ENCODE results near the gene PLEKHA7. TPM values are rescaled to one million over a fixed set of nuclear protein-coding genes. Genes with fewer than 3 reads are reported as not detected.

PLEKHA7 gene
- total RNA-seq, 6 experiments from 2014 or later = 12.7 to 26.7 (median 21.5) TPM

DNA sequence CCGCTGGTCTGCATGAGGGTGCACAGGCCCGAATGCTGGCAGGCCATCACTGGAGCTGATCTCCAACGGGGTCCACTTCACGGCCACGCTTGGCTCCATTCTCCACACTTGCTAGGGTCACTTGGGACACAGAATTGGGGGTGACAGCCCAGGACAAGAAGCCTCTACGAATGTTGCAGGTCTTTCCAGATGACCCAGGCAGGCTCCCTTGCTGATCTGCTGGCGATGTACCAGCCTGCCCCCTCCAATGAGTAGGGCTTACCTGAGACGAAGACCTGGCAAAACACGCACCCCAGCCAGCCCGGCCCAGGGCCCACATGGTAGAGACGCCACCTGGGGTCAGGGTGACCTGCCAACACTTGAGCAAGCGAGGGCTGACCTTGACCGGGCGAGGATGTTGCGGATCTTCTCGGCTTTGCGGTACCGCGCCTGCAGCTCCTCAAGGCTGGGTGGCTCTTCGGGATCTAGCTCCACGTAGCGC lies 230.9 kb downstream of the PLEKHA7 start:
- no peaks in the 10 kb centered on the region for H3K36me3 ChIP-seq
- no CpG with 5 or more reads among the region's 22 CpGs for WGBS (ENCODE audit: insufficient coverage, low coverage, low lambda C conversion rate, missing lambda C conversion rate)
- ATAC-seq (no peak), DNase-seq (no peak)
- no peaks in the 10 kb centered on the region for H3K27me3 ChIP-seq
- no peak for TF ChIP-seq POLR2A (IDR thresholded peaks at IDR 0.05)
- TF ChIP-seq, protein P1, sequence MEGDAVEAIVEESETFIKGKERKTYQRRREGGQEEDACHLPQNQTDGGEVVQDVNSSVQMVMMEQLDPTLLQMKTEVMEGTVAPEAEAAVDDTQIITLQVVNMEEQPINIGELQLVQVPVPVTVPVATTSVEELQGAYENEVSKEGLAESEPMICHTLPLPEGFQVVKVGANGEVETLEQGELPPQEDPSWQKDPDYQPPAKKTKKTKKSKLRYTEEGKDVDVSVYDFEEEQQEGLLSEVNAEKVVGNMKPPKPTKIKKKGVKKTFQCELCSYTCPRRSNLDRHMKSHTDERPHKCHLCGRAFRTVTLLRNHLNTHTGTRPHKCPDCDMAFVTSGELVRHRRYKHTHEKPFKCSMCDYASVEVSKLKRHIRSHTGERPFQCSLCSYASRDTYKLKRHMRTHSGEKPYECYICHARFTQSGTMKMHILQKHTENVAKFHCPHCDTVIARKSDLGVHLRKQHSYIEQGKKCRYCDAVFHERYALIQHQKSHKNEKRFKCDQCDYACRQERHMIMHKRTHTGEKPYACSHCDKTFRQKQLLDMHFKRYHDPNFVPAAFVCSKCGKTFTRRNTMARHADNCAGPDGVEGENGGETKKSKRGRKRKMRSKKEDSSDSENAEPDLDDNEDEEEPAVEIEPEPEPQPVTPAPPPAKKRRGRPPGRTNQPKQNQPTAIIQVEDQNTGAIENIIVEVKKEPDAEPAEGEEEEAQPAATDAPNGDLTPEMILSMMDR (IDR thresholded peaks at IDR 0.05) = no peak
- intact Hi-C loops (cut with DNase I) = no loop called here
- H3K4me3 ChIP-seq = no peak overlapping the region
- H3K4me1 ChIP-seq = peaks cover 8 to 38% (median 19%) of the 10 kb centered on the region in 4 donors
- H3K9me3 ChIP-seq = no peaks in the 10 kb centered on the region
- H3K27ac ChIP-seq = no peak overlapping the region

DNA sequence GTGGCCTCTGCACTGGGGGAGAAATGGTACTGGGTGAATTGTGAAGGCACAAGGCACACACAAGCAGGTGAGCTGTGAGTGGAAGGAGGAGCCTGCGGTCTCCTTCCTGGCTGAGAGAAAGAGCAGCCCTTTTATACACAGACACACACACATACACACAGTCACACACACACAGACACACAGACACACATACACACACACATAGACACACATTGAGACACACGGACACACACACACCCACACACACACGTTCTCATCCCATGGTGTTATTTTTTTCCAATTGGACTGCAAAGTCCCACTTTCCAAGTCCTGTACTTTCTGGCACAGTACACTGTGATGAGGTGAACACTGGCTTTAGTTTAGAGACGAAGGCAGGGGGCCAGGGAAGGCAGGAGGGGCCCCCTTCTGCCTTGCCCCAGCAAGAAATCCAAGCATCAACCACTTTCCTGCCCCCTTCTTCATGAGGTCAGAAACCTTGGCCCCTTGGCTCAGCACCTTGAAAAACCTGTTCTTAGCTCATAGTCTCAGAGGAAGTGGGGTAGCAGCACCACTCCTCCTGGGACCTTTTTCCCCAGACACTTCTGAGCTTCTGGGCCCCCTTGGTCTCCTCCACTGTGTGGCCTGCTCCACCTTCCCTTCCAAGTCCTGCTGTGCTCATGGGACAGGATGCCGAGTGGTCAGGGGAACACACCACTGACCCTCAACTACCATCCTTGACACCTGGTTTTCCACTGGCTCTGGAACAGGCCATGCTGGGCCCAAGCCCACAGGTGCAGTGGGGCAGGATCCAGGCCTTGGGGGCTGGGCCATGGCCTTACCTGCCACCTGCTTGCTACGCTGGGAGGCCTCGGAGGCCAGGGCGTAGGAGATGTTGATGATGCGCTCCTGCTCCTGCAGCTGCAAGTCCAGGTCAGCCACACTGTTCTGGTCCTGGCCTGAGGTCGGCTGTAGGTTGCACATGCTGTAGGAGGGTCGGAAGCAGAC lies 232.0 kb downstream of the PLEKHA7 start:
- TF ChIP-seq, protein P1 (IDR thresholded peaks at IDR 0.05) = no peak
- no peak for TF ChIP-seq POLR2A (IDR thresholded peaks at IDR 0.05)
- H3K9me3 ChIP-seq = no peaks in the 10 kb centered on the region
- no peak overlapping the region for H3K27ac ChIP-seq
- H3K4me3 ChIP-seq = no peak overlapping the region
- no peak for ATAC-seq
- 83% methylated on average over 7 of the region's 11 CpGs for WGBS (ENCODE audit: insufficient coverage, low coverage, low lambda C conversion rate, missing lambda C conversion rate)
- no peaks in the 10 kb centered on the region for H3K27me3 ChIP-seq
- H3K4me1 ChIP-seq = peaks cover 8 to 29% (median 13%) of the 10 kb centered on the region in 4 donors
- intact Hi-C loops (cut with DNase I) = no loop called here
- no peaks in the 10 kb centered on the region for H3K36me3 ChIP-seq
- no peak for DNase-seq

- WGBS (ENCODE audit: insufficient coverage, low coverage, low lambda C conversion rate, missing lambda C conversion rate) = 82% methylated on average over 11 of the region's 19 CpGs
- DNase-seq = no peak
- Histone ChIP-seq H3K27me3 (no peaks in the 10 kb centered on the region), H3K36me3 (no peaks in the 10 kb centered on the region), H3K27ac (no peak overlapping the region), H3K4me3 (no peak overlapping the region), H3K9me3 (no peaks in the 10 kb centered on the region), H3K4me1 (peaks cover 0 to 19% (median 2%) of the 10 kb centered on the region in 4 donors)
- intact Hi-C loops (cut with DNase I) = no loop called here
- TF ChIP-seq, protein P1 (IDR thresholded peaks at IDR 0.05) = no peak
- TF ChIP-seq POLR2A (IDR thresholded peaks at IDR 0.05) = no peak
- ATAC-seq = no peak
These were observed 233.3 kb downstream of the PLEKHA7 start for GRCh38 chr11:16780698-16781550.

GRCh38 chr11:16780146-16780545 lies 234.1 kb downstream of the PLEKHA7 start:
- WGBS (ENCODE audit: insufficient coverage, low coverage, low lambda C conversion rate, missing lambda C conversion rate) = no CpG with 5 or more reads among the region's 2 CpGs
- TF ChIP-seq POLR2A (IDR thresholded peaks at IDR 0.05) = no peak
- TF ChIP-seq, protein P1 (IDR thresholded peaks at IDR 0.05) = no peak
- peaks cover 0 to 17% (median 4%) of the 10 kb centered on the region in 4 donors for H3K4me1 ChIP-seq
- no peaks in the 10 kb centered on the region for H3K36me3 ChIP-seq
- no peak overlapping the region for H3K27ac ChIP-seq
- H3K27me3 ChIP-seq = no peaks in the 10 kb centered on the region
- H3K9me3 ChIP-seq = no peaks in the 10 kb centered on the region
- no peak overlapping the region for H3K4me3 ChIP-seq
- DNase-seq = no peak
- ATAC-seq = no peak
- intact Hi-C loops (cut with DNase I) = no loop called here

Data from right lobe of liver (tissue), 6 donors.